ENCODE results near the gene TKTL2. TPM values are rescaled to one million over a fixed set of nuclear protein-coding genes. Genes with fewer than 3 reads are reported as not detected.

The TKTL2 gene
- total RNA-seq, 1 experiment from 2014 or later, result not detected

GRCh38 chr4:163505374-163505773, 31.8 kb upstream of the TKTL2 start:
- in situ Hi-C loops (cut with HindIII; ENCODE audit: low pct_unique_long_range_greater_than_20kb, low sequenced_read_pairs) (no loop called here), intact Hi-C loops (cut with micrococcal nuclease; ENCODE audit: unreplicated experiment) (no loop called here)
- POLR2A ChIA-PET, result interaction anchor here (0.7 kb wide), 1 partner anchor 11 kb away, joined by 4 read pairs; the partner anchor contains the start of gene TMA16
- Histone ChIP-seq H3K4me3 (ENCODE audit: low read depth in 2 of 2, low read length in 2 of 2) (no peak overlapping the region), H3K9me3 (ENCODE audit: control insufficient read depth, insufficient read depth, low read depth, low read length) (no peaks in the 10 kb centered on the region; the same call in 1 of the 2 replicates), H3K4me1 (ENCODE audit: control insufficient read depth, insufficient read depth, low read length) (no peaks in the 10 kb centered on the region), H3K27ac (ENCODE audit: low read length) (no peak overlapping the region), H3K36me3 (ENCODE audit: control insufficient read depth, insufficient read depth, low read length) (peaks cover 5% of the 10 kb centered on the region; the same call in 1 of the 2 replicates), H3K27me3 (ENCODE audit: control insufficient read depth, insufficient read depth, low read length) (no peaks in the 10 kb centered on the region)
- no peak for ATAC-seq
- BruUV-seq (replicated peaks), result no TSS peak
- no peak for DNase-seq (ENCODE audit: low read depth, low spot score)
- CTCF ChIA-PET, result no interaction called here
- no peak for TF ChIP-seq POLR2AphosphoS5 (IDR thresholded peaks at IDR 0.05; ENCODE audit: low read depth, low read length)
- TF ChIP-seq, protein P1, sequence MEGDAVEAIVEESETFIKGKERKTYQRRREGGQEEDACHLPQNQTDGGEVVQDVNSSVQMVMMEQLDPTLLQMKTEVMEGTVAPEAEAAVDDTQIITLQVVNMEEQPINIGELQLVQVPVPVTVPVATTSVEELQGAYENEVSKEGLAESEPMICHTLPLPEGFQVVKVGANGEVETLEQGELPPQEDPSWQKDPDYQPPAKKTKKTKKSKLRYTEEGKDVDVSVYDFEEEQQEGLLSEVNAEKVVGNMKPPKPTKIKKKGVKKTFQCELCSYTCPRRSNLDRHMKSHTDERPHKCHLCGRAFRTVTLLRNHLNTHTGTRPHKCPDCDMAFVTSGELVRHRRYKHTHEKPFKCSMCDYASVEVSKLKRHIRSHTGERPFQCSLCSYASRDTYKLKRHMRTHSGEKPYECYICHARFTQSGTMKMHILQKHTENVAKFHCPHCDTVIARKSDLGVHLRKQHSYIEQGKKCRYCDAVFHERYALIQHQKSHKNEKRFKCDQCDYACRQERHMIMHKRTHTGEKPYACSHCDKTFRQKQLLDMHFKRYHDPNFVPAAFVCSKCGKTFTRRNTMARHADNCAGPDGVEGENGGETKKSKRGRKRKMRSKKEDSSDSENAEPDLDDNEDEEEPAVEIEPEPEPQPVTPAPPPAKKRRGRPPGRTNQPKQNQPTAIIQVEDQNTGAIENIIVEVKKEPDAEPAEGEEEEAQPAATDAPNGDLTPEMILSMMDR (IDR thresholded peaks at IDR 0.05), result no peak
- TF ChIP-seq TCF7L2 (IDR thresholded peaks at IDR 0.05; ENCODE audit: low read depth, low read length), result no peak
- TF ChIP-seq SIN3A (IDR thresholded peaks at IDR 0.05; ENCODE audit: borderline replicate concordance, insufficient read depth, low read depth, low read length), result no peak
- TF ChIP-seq, protein P2, sequence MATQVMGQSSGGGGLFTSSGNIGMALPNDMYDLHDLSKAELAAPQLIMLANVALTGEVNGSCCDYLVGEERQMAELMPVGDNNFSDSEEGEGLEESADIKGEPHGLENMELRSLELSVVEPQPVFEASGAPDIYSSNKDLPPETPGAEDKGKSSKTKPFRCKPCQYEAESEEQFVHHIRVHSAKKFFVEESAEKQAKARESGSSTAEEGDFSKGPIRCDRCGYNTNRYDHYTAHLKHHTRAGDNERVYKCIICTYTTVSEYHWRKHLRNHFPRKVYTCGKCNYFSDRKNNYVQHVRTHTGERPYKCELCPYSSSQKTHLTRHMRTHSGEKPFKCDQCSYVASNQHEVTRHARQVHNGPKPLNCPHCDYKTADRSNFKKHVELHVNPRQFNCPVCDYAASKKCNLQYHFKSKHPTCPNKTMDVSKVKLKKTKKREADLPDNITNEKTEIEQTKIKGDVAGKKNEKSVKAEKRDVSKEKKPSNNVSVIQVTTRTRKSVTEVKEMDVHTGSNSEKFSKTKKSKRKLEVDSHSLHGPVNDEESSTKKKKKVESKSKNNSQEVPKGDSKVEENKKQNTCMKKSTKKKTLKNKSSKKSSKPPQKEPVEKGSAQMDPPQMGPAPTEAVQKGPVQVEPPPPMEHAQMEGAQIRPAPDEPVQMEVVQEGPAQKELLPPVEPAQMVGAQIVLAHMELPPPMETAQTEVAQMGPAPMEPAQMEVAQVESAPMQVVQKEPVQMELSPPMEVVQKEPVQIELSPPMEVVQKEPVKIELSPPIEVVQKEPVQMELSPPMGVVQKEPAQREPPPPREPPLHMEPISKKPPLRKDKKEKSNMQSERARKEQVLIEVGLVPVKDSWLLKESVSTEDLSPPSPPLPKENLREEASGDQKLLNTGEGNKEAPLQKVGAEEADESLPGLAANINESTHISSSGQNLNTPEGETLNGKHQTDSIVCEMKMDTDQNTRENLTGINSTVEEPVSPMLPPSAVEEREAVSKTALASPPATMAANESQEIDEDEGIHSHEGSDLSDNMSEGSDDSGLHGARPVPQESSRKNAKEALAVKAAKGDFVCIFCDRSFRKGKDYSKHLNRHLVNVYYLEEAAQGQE (IDR thresholded peaks at IDR 0.05; ENCODE audit: insufficient read depth in 1 of 2, low read depth in 2 of 2, low read length in 1 of 2), result no peak

GRCh38 chr4:163500586-163500985, 27.0 kb upstream of the TKTL2 start:
- POLR2A ChIA-PET, result no interaction called here
- intact Hi-C loops (cut with micrococcal nuclease; ENCODE audit: unreplicated experiment) (no loop called here), in situ Hi-C loops (cut with HindIII; ENCODE audit: low pct_unique_long_range_greater_than_20kb, low sequenced_read_pairs) (no loop called here)
- Histone ChIP-seq H3K27ac (ENCODE audit: low read length) (no peak overlapping the region), H3K36me3 (ENCODE audit: control insufficient read depth, insufficient read depth, low read length) (no peaks in the 10 kb centered on the region), H3K4me1 (ENCODE audit: control insufficient read depth, insufficient read depth, low read length) (peaks cover 4% of the 10 kb centered on the region; the same call in 1 of the 2 replicates), H3K9me3 (ENCODE audit: control insufficient read depth, insufficient read depth, low read depth, low read length) (no peaks in the 10 kb centered on the region; the same call in 1 of the 2 replicates), H3K27me3 (ENCODE audit: control insufficient read depth, insufficient read depth, low read length) (no peaks in the 10 kb centered on the region), H3K4me3 (ENCODE audit: low read depth in 2 of 2, low read length in 2 of 2) (no peak overlapping the region)
- no TSS peak for BruUV-seq (replicated peaks)
- ATAC-seq (no peak), DNase-seq (ENCODE audit: low read depth, low spot score) (no peak)
- TF ChIP-seq, protein P2 (IDR thresholded peaks at IDR 0.05; ENCODE audit: insufficient read depth in 1 of 2, low read depth in 2 of 2, low read length in 1 of 2), result no peak
- TF ChIP-seq TCF7L2 (IDR thresholded peaks at IDR 0.05; ENCODE audit: low read depth, low read length) (no peak), POLR2AphosphoS5 (IDR thresholded peaks at IDR 0.05; ENCODE audit: low read depth, low read length) (no peak), SIN3A (IDR thresholded peaks at IDR 0.05; ENCODE audit: borderline replicate concordance, insufficient read depth, low read depth, low read length) (no peak)
- TF ChIP-seq, protein P1 (IDR thresholded peaks at IDR 0.05), result no peak
- CTCF ChIA-PET, result no interaction called here

All from Panc1 (cell line).